Measurements from ENCODE around the gene ZSWIM5. TPM values are rescaled to one million over a fixed set of nuclear protein-coding genes. Genes with fewer than 3 reads are reported as not detected.
"Not testable (repeated sequence)": the region's sequence is repeated elsewhere in the genome, so short reads cannot be mapped to it uniquely, and the experiment has no call there.

The ZSWIM5 gene
- total RNA-seq, 5 donors from 2014 or later (not counting 1 experiment from before 2014, with no cell fraction given), result 1.6 to 4.0 (median 2.0) TPM

GRCh38 chr1:45146833-45147232, 59.6 kb downstream of the ZSWIM5 start:
- no peak for DNase-seq
- Histone ChIP-seq H3K4me3 (ENCODE audit: control insufficient read depth in 1 of 2, extremely low read depth in 1 of 2, low read length in 1 of 2) (no peak overlapping the region), H3K27me3 (replicated peaks in 1 of 2; ENCODE audit: control insufficient read depth in 2 of 2, extremely low read depth in 1 of 2, insufficient read depth in 2 of 2, low read length in 1 of 2) (no peaks in the 10 kb centered on the region), H3K4me1 (ENCODE audit: control insufficient read depth in 1 of 2, extremely low read depth in 1 of 2, insufficient read depth in 2 of 2, low read length in 2 of 2) (no peaks in the 10 kb centered on the region), H3K9me3 (no peaks in the 10 kb centered on the region), H3K36me3 (ENCODE audit: control insufficient read depth in 2 of 2, extremely low read depth in 1 of 2, insufficient read depth in 1 of 2, low read length in 1 of 2) (no peaks in the 10 kb centered on the region), H3K27ac (ENCODE audit: low read length) (no peak overlapping the region)
- ChIA-PET CTCF (interaction anchor here in 1 of 2 donors (0.6 kb wide), 1 partner anchor 435 kb away, joined by 7 read pairs; no protein-coding TSS in a partner anchor), POLR2A (no interaction called here)
- Mint-ChIP-seq H3K27ac (no peak overlapping the region), H3K36me3 (peaks cover 1% of the 10 kb centered on the region), H3K4me1 (peaks cover 2 to 20% (median 9%) of the 10 kb centered on the region in 3 donors), H3K27me3 (peaks cover 0 to under 1% of the 10 kb centered on the region in 2 donors), H3K4me3 (no peak overlapping the region), H3K9me3 (no peaks in the 10 kb centered on the region)
- ATAC-seq (replicated peaks in 1 of 4), result no peak
- WGBS (ENCODE audit: insufficient coverage), result 100% methylated on average over 1 of the region's 2 CpGs

GRCh38 chr1:45141247-45142003, 65.0 kb downstream of the ZSWIM5 start:
- no peaks in the 10 kb centered on the region for H3K27me3 Mint-ChIP-seq
- H3K36me3 Mint-ChIP-seq, result peaks cover 3% of the 10 kb centered on the region
- H3K4me3 Mint-ChIP-seq, result no peak overlapping the region
- no peak overlapping the region for H3K4me3 ChIP-seq (ENCODE audit: control insufficient read depth in 1 of 2, extremely low read depth in 1 of 2, low read length in 1 of 2)
- H3K36me3 ChIP-seq (ENCODE audit: control insufficient read depth in 2 of 2, extremely low read depth in 1 of 2, insufficient read depth in 1 of 2, low read length in 1 of 2), result no peaks in the 10 kb centered on the region
- no CpG with 5 or more reads among the region's 4 CpGs for WGBS (ENCODE audit: insufficient coverage)
- CTCF ChIA-PET, result no interaction called here
- H3K4me1 ChIP-seq (ENCODE audit: control insufficient read depth in 1 of 2, extremely low read depth in 1 of 2, insufficient read depth in 2 of 2, low read length in 2 of 2), result no peaks in the 10 kb centered on the region
- H3K27ac ChIP-seq (ENCODE audit: low read length), result no peak overlapping the region
- H3K9me3 ChIP-seq, result no peaks in the 10 kb centered on the region
- DNase-seq, result no peak
- POLR2A ChIA-PET, result no interaction called here
- no peaks in the 10 kb centered on the region for H3K27me3 ChIP-seq (replicated peaks in 1 of 2; ENCODE audit: control insufficient read depth in 2 of 2, extremely low read depth in 1 of 2, insufficient read depth in 2 of 2, low read length in 1 of 2)
- no peak overlapping the region for H3K27ac Mint-ChIP-seq
- H3K4me1 Mint-ChIP-seq, result peaks cover 0 to 9% (median 7%) of the 10 kb centered on the region in 3 donors
- H3K9me3 Mint-ChIP-seq, result no peaks in the 10 kb centered on the region
- no peak for ATAC-seq (replicated peaks in 1 of 4)

- no peak overlapping the region for H3K27ac Mint-ChIP-seq
- ATAC-seq (replicated peaks in 1 of 4) (no peak), DNase-seq (no peak)
- H3K9me3 Mint-ChIP-seq, result no peaks in the 10 kb centered on the region
- WGBS (ENCODE audit: insufficient coverage), result 91% methylated on average over 1 of the region's 2 CpGs
- ChIA-PET POLR2A (no interaction called here), CTCF (interaction anchor here in 1 of 2 donors (0.6 kb wide), 1 partner anchor 68 kb away, joined by 3 read pairs; no protein-coding TSS in a partner anchor)
- peaks cover 3% of the 10 kb centered on the region for H3K36me3 Mint-ChIP-seq
- Histone ChIP-seq H3K27me3 (replicated peaks in 1 of 2; ENCODE audit: control insufficient read depth in 2 of 2, extremely low read depth in 1 of 2, insufficient read depth in 2 of 2, low read length in 1 of 2) (no peaks in the 10 kb centered on the region), H3K4me3 (ENCODE audit: control insufficient read depth in 1 of 2, extremely low read depth in 1 of 2, low read length in 1 of 2) (no peak overlapping the region), H3K9me3 (no peaks in the 10 kb centered on the region), H3K27ac (ENCODE audit: low read length) (no peak overlapping the region), H3K4me1 (ENCODE audit: control insufficient read depth in 1 of 2, extremely low read depth in 1 of 2, insufficient read depth in 2 of 2, low read length in 2 of 2) (no peaks in the 10 kb centered on the region), H3K36me3 (ENCODE audit: control insufficient read depth in 2 of 2, extremely low read depth in 1 of 2, insufficient read depth in 1 of 2, low read length in 1 of 2) (no peaks in the 10 kb centered on the region)
- peaks cover 0 to 9% (median 3%) of the 10 kb centered on the region in 3 donors for H3K4me1 Mint-ChIP-seq
- no peak overlapping the region for H3K4me3 Mint-ChIP-seq
- H3K27me3 Mint-ChIP-seq, result no peaks in the 10 kb centered on the region
Observed at GRCh38 chr1:45136984-45137383, 69.4 kb downstream of the ZSWIM5 start.

- no peak overlapping the region for H3K4me3 ChIP-seq (ENCODE audit: control insufficient read depth in 1 of 2, extremely low read depth in 1 of 2, low read length in 1 of 2)
- no peaks in the 10 kb centered on the region for H3K27me3 ChIP-seq (replicated peaks in 1 of 2; ENCODE audit: control insufficient read depth in 2 of 2, extremely low read depth in 1 of 2, insufficient read depth in 2 of 2, low read length in 1 of 2)
- no peak overlapping the region for H3K4me3 Mint-ChIP-seq
- H3K9me3 ChIP-seq, result no peaks in the 10 kb centered on the region
- ATAC-seq (replicated peaks in 1 of 4), result no peak
- H3K4me1 ChIP-seq (ENCODE audit: control insufficient read depth in 1 of 2, extremely low read depth in 1 of 2, insufficient read depth in 2 of 2, low read length in 2 of 2), result no peaks in the 10 kb centered on the region
- H3K36me3 ChIP-seq (ENCODE audit: control insufficient read depth in 2 of 2, extremely low read depth in 1 of 2, insufficient read depth in 1 of 2, low read length in 1 of 2), result no peaks in the 10 kb centered on the region
- H3K27me3 Mint-ChIP-seq, result no peaks in the 10 kb centered on the region
- H3K4me1 Mint-ChIP-seq, result peaks cover 0 to 9% (median 3%) of the 10 kb centered on the region in 3 donors
- H3K27ac Mint-ChIP-seq, result no peak overlapping the region
- no peaks in the 10 kb centered on the region for H3K9me3 Mint-ChIP-seq
- DNase-seq, result no peak
- no peak overlapping the region for H3K27ac ChIP-seq (ENCODE audit: low read length)
- POLR2A ChIA-PET, result no interaction called here
- H3K36me3 Mint-ChIP-seq, result peaks cover 2% of the 10 kb centered on the region
- WGBS (ENCODE audit: insufficient coverage), result no CpG with 5 or more reads among the region's 1 CpG
- CTCF ChIA-PET, result no interaction called here
Observed at GRCh38 chr1:45135316-45135715, 71.1 kb downstream of the ZSWIM5 start.

- DNase-seq (no peak), ATAC-seq (replicated peaks in 1 of 4) (no peak)
- no peaks in the 10 kb centered on the region for H3K36me3 ChIP-seq (ENCODE audit: control insufficient read depth in 2 of 2, extremely low read depth in 1 of 2, insufficient read depth in 1 of 2, low read length in 1 of 2)
- no peak overlapping the region for H3K27ac Mint-ChIP-seq
- peaks cover 0 to 9% (median 3%) of the 10 kb centered on the region in 3 donors for H3K4me1 Mint-ChIP-seq
- H3K27me3 Mint-ChIP-seq, result no peaks in the 10 kb centered on the region
- no peaks in the 10 kb centered on the region for H3K27me3 ChIP-seq (replicated peaks in 1 of 2; ENCODE audit: control insufficient read depth in 2 of 2, extremely low read depth in 1 of 2, insufficient read depth in 2 of 2, low read length in 1 of 2)
- no peaks in the 10 kb centered on the region for H3K36me3 Mint-ChIP-seq
- H3K4me1 ChIP-seq (ENCODE audit: control insufficient read depth in 1 of 2, extremely low read depth in 1 of 2, insufficient read depth in 2 of 2, low read length in 2 of 2), result no peaks in the 10 kb centered on the region
- no peaks in the 10 kb centered on the region for H3K9me3 ChIP-seq
- H3K9me3 Mint-ChIP-seq, result no peaks in the 10 kb centered on the region
- H3K27ac ChIP-seq (ENCODE audit: low read length), result no peak overlapping the region
- ChIA-PET CTCF (no interaction called here), POLR2A (no interaction called here)
- no peak overlapping the region for H3K4me3 ChIP-seq (ENCODE audit: control insufficient read depth in 1 of 2, extremely low read depth in 1 of 2, low read length in 1 of 2)
- no peak overlapping the region for H3K4me3 Mint-ChIP-seq
- WGBS (ENCODE audit: insufficient coverage), result no CpG with 5 or more reads among the region's 2 CpGs
Observed at GRCh38 chr1:45134461-45134873, 71.9 kb downstream of the ZSWIM5 start.

- no CpG with 5 or more reads among the region's 2 CpGs for WGBS (ENCODE audit: insufficient coverage)
- H3K4me3 ChIP-seq (ENCODE audit: control insufficient read depth in 1 of 2, extremely low read depth in 1 of 2, low read length in 1 of 2); H3K27me3 Mint-ChIP-seq; H3K9me3 Mint-ChIP-seq; POLR2A ChIA-PET; H3K27me3 ChIP-seq (replicated peaks in 1 of 2; ENCODE audit: control insufficient read depth in 2 of 2, extremely low read depth in 1 of 2, insufficient read depth in 2 of 2, low read length in 1 of 2); H3K27ac ChIP-seq (ENCODE audit: low read length); H3K4me1 Mint-ChIP-seq; DNase-seq; H3K4me3 Mint-ChIP-seq; ATAC-seq (replicated peaks in 1 of 4); H3K36me3 ChIP-seq (ENCODE audit: control insufficient read depth in 2 of 2, extremely low read depth in 1 of 2, insufficient read depth in 1 of 2, low read length in 1 of 2); H3K4me1 ChIP-seq (ENCODE audit: control insufficient read depth in 1 of 2, extremely low read depth in 1 of 2, insufficient read depth in 2 of 2, low read length in 2 of 2); CTCF ChIA-PET; H3K9me3 ChIP-seq; H3K36me3 Mint-ChIP-seq; H3K27ac Mint-ChIP-seq: not testable (repeated sequence)
Observed at GRCh38 chr1:45132719-45133118, 73.7 kb downstream of the ZSWIM5 start.

All from T-cell (primary cell).